ENCODE measurements around the gene CD83.

Gene CD83

DNA sequence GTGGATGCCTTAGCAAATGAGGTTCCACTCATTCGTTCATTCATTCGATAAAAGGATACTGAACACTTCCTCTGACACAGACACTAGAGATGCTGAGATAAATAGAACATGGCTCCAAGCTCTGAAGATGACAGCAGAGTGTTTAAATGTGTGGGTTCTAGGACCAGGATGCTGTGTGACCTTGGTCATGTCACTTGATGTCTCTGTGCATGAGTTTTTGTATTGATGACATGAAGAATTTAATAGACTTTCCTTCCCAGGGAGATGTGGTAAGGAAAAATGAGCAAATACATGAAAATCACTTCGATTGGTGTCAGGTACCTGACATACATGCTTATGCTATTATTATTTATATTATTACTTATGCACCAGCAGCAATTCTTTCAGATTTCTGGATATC, 34.3 kb upstream of the CD83 start:
- Histone ChIP-seq H3K9me2 (replicated peaks; ENCODE audit: insufficient read depth, low read length) (no peaks in the 10 kb centered on the region), H3K27ac (ENCODE audit: low read length) (no peak overlapping the region), H3F3A (ENCODE audit: insufficient read depth, low read length) (no peaks in the 10 kb centered on the region), H3K4me1 (ENCODE audit: low read length) (no peaks in the 10 kb centered on the region), H3K9me3 (replicated peaks; ENCODE audit: insufficient read depth, low read length) (no peaks in the 10 kb centered on the region), H3K9ac (ENCODE audit: low read length) (no peak overlapping the region), H4K20me1 (ENCODE audit: insufficient read depth, low read length) (no peaks in the 10 kb centered on the region), H3K36me3 (replicated peaks; ENCODE audit: insufficient read depth, low read length) (no peaks in the 10 kb centered on the region), H3K27me3 (replicated peaks; ENCODE audit: insufficient read depth, low read length) (peaks cover 8% of the 10 kb centered on the region), H3K4me2 (ENCODE audit: low read depth, low read length) (no peak overlapping the region), H2AFZ (ENCODE audit: low read length) (no peak overlapping the region), H3K4me3 (ENCODE audit: low read length) (no peak overlapping the region), H3K79me2 (ENCODE audit: low read length) (no peaks in the 10 kb centered on the region)
- DNase-seq = no peak
- TF ChIP-seq CTCF (IDR thresholded peaks at IDR 0.05; ENCODE audit: low read length) (no peak), EZH2phosphoT487 (IDR thresholded peaks at IDR 0.05; ENCODE audit: low read length) (no peak), EZH2 (optimal IDR thresholded peaks at IDR 0.05; ENCODE audit: low read depth, low read length) (no peak)

DNA sequence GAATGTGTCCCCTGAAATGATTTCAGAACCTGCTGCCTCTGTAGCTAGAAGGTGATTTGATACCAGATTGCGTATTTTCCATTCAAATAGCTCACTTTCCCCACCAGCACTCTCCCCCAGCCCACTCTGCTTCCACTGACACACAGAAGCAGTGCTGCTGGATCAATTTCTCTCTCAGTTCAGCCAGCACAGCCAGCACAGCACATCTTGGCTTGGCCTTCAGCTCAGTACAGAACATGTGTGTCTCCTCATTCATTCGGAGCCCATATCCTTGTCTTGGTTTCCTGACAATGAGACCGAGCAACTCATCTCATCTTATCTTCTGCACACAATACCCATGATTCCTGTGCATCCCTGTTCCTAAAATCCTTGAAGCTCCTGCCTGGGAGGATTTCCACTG, 33.8 kb upstream of the CD83 start:
- Histone ChIP-seq H4K20me1 (ENCODE audit: insufficient read depth, low read length) (no peaks in the 10 kb centered on the region), H3K4me3 (ENCODE audit: low read length) (no peak overlapping the region), H3K9me3 (replicated peaks; ENCODE audit: insufficient read depth, low read length) (no peaks in the 10 kb centered on the region), H3K36me3 (replicated peaks; ENCODE audit: insufficient read depth, low read length) (no peaks in the 10 kb centered on the region), H3K4me1 (ENCODE audit: low read length) (no peaks in the 10 kb centered on the region), H3K27me3 (replicated peaks; ENCODE audit: insufficient read depth, low read length) (peaks cover 13% of the 10 kb centered on the region), H3K27ac (ENCODE audit: low read length) (no peak overlapping the region), H2AFZ (ENCODE audit: low read length) (no peak overlapping the region), H3K9me2 (replicated peaks; ENCODE audit: insufficient read depth, low read length) (no peaks in the 10 kb centered on the region), H3F3A (ENCODE audit: insufficient read depth, low read length) (no peaks in the 10 kb centered on the region), H3K79me2 (ENCODE audit: low read length) (no peaks in the 10 kb centered on the region), H3K9ac (ENCODE audit: low read length) (no peak overlapping the region), H3K4me2 (ENCODE audit: low read depth, low read length) (no peak overlapping the region)
- DNase-seq = no peak
- TF ChIP-seq EZH2 (optimal IDR thresholded peaks at IDR 0.05; ENCODE audit: low read depth, low read length) = no peak
- TF ChIP-seq EZH2phosphoT487 (IDR thresholded peaks at IDR 0.05; ENCODE audit: low read length) = no peak
- TF ChIP-seq CTCF (IDR thresholded peaks at IDR 0.05; ENCODE audit: low read length) = no peak

DNA sequence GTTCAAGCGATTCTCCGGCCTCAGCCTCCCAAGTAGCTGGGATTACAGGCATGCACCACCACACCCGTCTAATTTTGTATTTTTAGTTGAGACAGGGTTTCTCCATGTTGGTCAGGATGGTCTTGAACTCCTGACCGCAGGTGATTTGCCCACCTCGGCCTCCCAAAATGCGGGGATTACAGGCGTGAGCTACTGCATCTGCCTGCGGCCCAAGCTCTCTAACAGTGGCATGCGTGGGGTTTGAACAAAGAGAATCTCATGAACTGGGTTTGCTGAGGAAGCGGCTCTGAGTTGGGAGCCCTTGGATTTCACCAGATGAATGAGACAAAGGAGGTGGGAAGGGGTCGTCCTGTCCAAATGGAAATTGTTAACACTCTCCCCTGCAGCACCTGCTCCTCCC, 33.2 kb upstream of the CD83 start:
- no peak for TF ChIP-seq EZH2phosphoT487 (IDR thresholded peaks at IDR 0.05; ENCODE audit: low read length)
- TF ChIP-seq CTCF (IDR thresholded peaks at IDR 0.05; ENCODE audit: low read length) = no peak
- TF ChIP-seq EZH2 (optimal IDR thresholded peaks at IDR 0.05; ENCODE audit: low read depth, low read length) = no peak
- no peak for DNase-seq
- H3K9me2 ChIP-seq (replicated peaks; ENCODE audit: insufficient read depth, low read length) = no peaks in the 10 kb centered on the region
- H3F3A ChIP-seq (ENCODE audit: insufficient read depth, low read length) = no peaks in the 10 kb centered on the region
- no peaks in the 10 kb centered on the region for H4K20me1 ChIP-seq (ENCODE audit: insufficient read depth, low read length)
- no peak overlapping the region for H3K9ac ChIP-seq (ENCODE audit: low read length)
- peaks cover 14% of the 10 kb centered on the region for H3K27me3 ChIP-seq (replicated peaks; ENCODE audit: insufficient read depth, low read length)
- no peak overlapping the region for H2AFZ ChIP-seq (ENCODE audit: low read length)
- no peaks in the 10 kb centered on the region for H3K79me2 ChIP-seq (ENCODE audit: low read length)
- no peaks in the 10 kb centered on the region for H3K9me3 ChIP-seq (replicated peaks; ENCODE audit: insufficient read depth, low read length)
- H3K4me1 ChIP-seq (ENCODE audit: low read length) = no peaks in the 10 kb centered on the region
- H3K27ac ChIP-seq (ENCODE audit: low read length) = no peak overlapping the region
- H3K4me3 ChIP-seq (ENCODE audit: low read length) = no peak overlapping the region
- no peak overlapping the region for H3K4me2 ChIP-seq (ENCODE audit: low read depth, low read length)
- H3K36me3 ChIP-seq (replicated peaks; ENCODE audit: insufficient read depth, low read length) = no peaks in the 10 kb centered on the region

Measured in MM.1S (cell line).